H1 (cell line): ENCODE results near the gene ARRB1.

Source experiments
- BACH1 ChIP-seq: IDR thresholded peaks from 2 replicates; pipeline ENCODE4 v1.6.1; 2012; ENCODE audit warnings: low read length, improper control_type of control experiment
- HDAC6 ChIP-seq: IDR thresholded peaks from one replicate; pipeline ENCODE4 v1.7.1; 2012; ENCODE audit warnings: low read depth, mild to moderate bottlenecking, inconsistent platforms, low read length, moderate library complexity
- KDM1A ChIP-seq: fragments of 200-600, 300-600 bp; sonication (generic); IDR thresholded peaks from 2 replicates; pipeline ENCODE4 v1.7.1; 2016; ENCODE audit warnings: mild to moderate bottlenecking, low read length, borderline replicate concordance
- MAFK ChIP-seq: IDR thresholded peaks from 2 replicates; pipeline ENCODE4 v1.6.1; 2012; ENCODE audit warnings: low read depth, mild to moderate bottlenecking, improper control_type of control experiment, low read length
- NANOG ChIP-seq: IDR thresholded peaks from 2 replicates; pipeline ENCODE4 v1.6.1; 2011; ENCODE audit warnings: low read length, low read depth, mild to moderate bottlenecking, inconsistent platforms; ENCODE audit not compliant: insufficient read depth, poor library complexity, severe bottlenecking
- NRF1 ChIP-seq: IDR thresholded peaks from 2 replicates; pipeline ENCODE4 v1.6.1; 2011; ENCODE audit warnings: mild to moderate bottlenecking, low read depth, low read length, improper control_type of control experiment
- POLR2A ChIP-seq, 2 experiments: IDR thresholded peaks; 1 replicate in 1 of 2; 2 replicates in 1 of 2; pipeline ENCODE4 v1.6.1; 2011; ENCODE audit warnings: low read depth in 2 of 2, low read length in 2 of 2, mild to moderate bottlenecking in 2 of 2; ENCODE audit errors: control extremely low read depth in 1 of 2
- RNF2 ChIP-seq: fragments of 200-900, 300-1000 bp; sonication (generic); IDR thresholded peaks from 2 replicates; pipeline ENCODE4 v1.7.1; 2016; ENCODE audit warnings: borderline replicate concordance, low read depth, mild to moderate bottlenecking, antibody characterized with exemption, low read length; ENCODE audit not compliant: poor library complexity, severe bottlenecking; ENCODE audit errors: missing control alignments
- TF ChIP-seq, protein P1 (sequence below), 3 experiments: IDR thresholded peaks; 1 replicate in 2 of 3; 2 replicates in 1 of 3; pipeline versions ENCODE4 v1.5.1 to v1.6.1; 2011; ENCODE audit warnings: low read length in 3 of 3, mild to moderate bottlenecking in 3 of 3, inconsistent platforms in 2 of 3, low read depth in 1 of 3, moderate library complexity in 1 of 3; ENCODE audit not compliant: insufficient read depth in 1 of 3; ENCODE audit errors: control extremely low read depth in 1 of 3
- TF ChIP-seq, protein P2 (sequence below): IDR thresholded peaks from 2 replicates; pipeline ENCODE4 v1.6.1; 2012; ENCODE audit warnings: inconsistent platforms
- TF ChIP-seq, protein P3 (sequence below): IDR thresholded peaks from 2 replicates; pipeline ENCODE4 v1.6.1; 2011; ENCODE audit warnings: low read length, improper control_type of control experiment

DNA sequence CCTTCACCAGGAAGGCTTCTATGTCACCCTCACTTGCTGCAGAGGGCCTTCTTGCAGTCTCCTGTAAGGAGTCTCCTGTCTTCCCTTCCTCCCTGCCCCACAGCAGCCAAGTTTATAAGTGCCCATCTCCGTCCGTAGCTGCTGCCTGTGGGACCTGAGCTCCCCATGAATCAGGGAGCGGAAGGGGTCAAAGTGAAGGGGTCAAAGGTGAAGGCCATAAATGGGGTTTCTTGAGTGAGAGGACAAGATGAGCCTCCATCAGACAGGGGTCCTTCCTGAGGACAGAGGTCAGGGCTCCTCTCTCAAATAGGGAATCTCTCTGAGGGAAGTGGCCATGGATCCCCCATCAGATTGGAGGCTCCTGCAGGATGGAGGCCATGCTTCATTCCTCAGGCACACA is 44.4 kb downstream of the ARRB1 start:
- TF ChIP-seq POLR2A (IDR thresholded peaks at IDR 0.05; ENCODE audit: control extremely low read depth in 1 of 2, low read depth in 2 of 2, low read length in 2 of 2) (no peak), NANOG (no peak), MAFK (no peak), KDM1A (no peak), NRF1 (no peak), HDAC6 (no peak), RNF2 (no peak), BACH1 (no peak)
- TF ChIP-seq, protein P1, sequence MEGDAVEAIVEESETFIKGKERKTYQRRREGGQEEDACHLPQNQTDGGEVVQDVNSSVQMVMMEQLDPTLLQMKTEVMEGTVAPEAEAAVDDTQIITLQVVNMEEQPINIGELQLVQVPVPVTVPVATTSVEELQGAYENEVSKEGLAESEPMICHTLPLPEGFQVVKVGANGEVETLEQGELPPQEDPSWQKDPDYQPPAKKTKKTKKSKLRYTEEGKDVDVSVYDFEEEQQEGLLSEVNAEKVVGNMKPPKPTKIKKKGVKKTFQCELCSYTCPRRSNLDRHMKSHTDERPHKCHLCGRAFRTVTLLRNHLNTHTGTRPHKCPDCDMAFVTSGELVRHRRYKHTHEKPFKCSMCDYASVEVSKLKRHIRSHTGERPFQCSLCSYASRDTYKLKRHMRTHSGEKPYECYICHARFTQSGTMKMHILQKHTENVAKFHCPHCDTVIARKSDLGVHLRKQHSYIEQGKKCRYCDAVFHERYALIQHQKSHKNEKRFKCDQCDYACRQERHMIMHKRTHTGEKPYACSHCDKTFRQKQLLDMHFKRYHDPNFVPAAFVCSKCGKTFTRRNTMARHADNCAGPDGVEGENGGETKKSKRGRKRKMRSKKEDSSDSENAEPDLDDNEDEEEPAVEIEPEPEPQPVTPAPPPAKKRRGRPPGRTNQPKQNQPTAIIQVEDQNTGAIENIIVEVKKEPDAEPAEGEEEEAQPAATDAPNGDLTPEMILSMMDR (IDR thresholded peaks at IDR 0.05; ENCODE audit: control extremely low read depth in 1 of 3, insufficient read depth in 1 of 3, low read depth in 1 of 3, low read length in 3 of 3): no peak
- TF ChIP-seq, protein P2, sequence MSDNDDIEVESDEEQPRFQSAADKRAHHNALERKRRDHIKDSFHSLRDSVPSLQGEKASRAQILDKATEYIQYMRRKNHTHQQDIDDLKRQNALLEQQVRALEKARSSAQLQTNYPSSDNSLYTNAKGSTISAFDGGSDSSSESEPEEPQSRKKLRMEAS: no peak
- TF ChIP-seq, protein P3, sequence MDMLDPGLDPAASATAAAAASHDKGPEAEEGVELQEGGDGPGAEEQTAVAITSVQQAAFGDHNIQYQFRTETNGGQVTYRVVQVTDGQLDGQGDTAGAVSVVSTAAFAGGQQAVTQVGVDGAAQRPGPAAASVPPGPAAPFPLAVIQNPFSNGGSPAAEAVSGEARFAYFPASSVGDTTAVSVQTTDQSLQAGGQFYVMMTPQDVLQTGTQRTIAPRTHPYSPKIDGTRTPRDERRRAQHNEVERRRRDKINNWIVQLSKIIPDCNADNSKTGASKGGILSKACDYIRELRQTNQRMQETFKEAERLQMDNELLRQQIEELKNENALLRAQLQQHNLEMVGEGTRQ: no peak
